Measurements from ENCODE around the gene DDX18. TPM values are rescaled to one million over a fixed set of nuclear protein-coding genes. Genes with fewer than 3 reads are reported as not detected.

DDX18 gene
- total RNA-seq, 1 experiment from 2014 or later = 99.0 TPM

- Histone ChIP-seq H3K27me3 (replicated peaks; ENCODE audit: control insufficient read depth, insufficient read depth, low read length) (no peaks in the 10 kb centered on the region), H3K36me3 (ENCODE audit: control insufficient read depth, insufficient read depth, low read length) (peaks cover 6% of the 10 kb centered on the region), H3K4me1 (no peaks in the 10 kb centered on the region), H3K9me3 (no peaks in the 10 kb centered on the region), H3K4me3 (ENCODE audit: low read depth, low read length) (no peak overlapping the region)
- BruUV-seq (replicated peaks) = no TSS peak
- no peaks in the 10 kb centered on the region for H3K4me1 Mint-ChIP-seq (ENCODE audit: low read depth, unreplicated experiment)
- no peaks in the 10 kb centered on the region for H3K27me3 Mint-ChIP-seq (ENCODE audit: insufficient read depth, unreplicated experiment)
- intact Hi-C loops (cut with micrococcal nuclease; ENCODE audit: unreplicated experiment) = no loop called here
- ChIA-PET CTCF (no interaction called here), POLR2A (no interaction called here)
- no peak for DNase-seq
- no peaks in the 10 kb centered on the region for H3K9me3 Mint-ChIP-seq (ENCODE audit: unreplicated experiment)
- TF ChIP-seq, protein P1, sequence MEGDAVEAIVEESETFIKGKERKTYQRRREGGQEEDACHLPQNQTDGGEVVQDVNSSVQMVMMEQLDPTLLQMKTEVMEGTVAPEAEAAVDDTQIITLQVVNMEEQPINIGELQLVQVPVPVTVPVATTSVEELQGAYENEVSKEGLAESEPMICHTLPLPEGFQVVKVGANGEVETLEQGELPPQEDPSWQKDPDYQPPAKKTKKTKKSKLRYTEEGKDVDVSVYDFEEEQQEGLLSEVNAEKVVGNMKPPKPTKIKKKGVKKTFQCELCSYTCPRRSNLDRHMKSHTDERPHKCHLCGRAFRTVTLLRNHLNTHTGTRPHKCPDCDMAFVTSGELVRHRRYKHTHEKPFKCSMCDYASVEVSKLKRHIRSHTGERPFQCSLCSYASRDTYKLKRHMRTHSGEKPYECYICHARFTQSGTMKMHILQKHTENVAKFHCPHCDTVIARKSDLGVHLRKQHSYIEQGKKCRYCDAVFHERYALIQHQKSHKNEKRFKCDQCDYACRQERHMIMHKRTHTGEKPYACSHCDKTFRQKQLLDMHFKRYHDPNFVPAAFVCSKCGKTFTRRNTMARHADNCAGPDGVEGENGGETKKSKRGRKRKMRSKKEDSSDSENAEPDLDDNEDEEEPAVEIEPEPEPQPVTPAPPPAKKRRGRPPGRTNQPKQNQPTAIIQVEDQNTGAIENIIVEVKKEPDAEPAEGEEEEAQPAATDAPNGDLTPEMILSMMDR (IDR thresholded peaks at IDR 0.05; ENCODE audit: insufficient read depth in 1 of 2, low read depth in 1 of 2, low read length in 1 of 2, severe bottlenecking in 1 of 2, unreplicated experiment in 1 of 2) = no peak
- H3K4me3 Mint-ChIP-seq (ENCODE audit: unreplicated experiment) = no peak overlapping the region
- peaks cover 60% of the 10 kb centered on the region for H3K36me3 Mint-ChIP-seq (ENCODE audit: insufficient read depth, unreplicated experiment)
- H3K27ac Mint-ChIP-seq (ENCODE audit: unreplicated experiment) = no peak overlapping the region
These were observed 17.8 kb downstream of the DDX18 start for GRCh38 chr2:117832332-117832731.

GRCh38 chr2:117832905-117833613 is 18.6 kb downstream of the DDX18 start:
- POLR2A ChIA-PET = no interaction called here

DNA sequence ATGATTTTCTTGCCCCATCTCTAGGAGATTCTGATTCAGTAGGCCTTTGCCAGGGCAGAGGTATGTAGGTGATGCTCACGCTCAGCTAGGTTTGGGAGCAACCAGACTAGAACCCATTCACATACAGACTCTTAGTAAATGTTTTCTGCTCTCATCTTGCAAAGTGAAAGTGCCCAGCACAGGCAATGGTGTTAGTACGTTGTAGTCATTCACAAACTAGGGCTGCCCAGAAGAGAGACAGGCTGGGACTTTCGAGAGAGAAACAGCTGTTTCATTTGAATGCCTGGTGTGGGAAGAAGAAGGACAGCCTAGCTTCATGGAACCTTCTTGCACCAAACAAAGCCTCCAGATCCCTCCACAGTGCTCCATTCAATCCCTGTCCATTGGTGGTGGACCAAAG is 19.4 kb downstream of the DDX18 start:
- no peak overlapping the region for H3K27ac Mint-ChIP-seq (ENCODE audit: unreplicated experiment)
- no peaks in the 10 kb centered on the region for H3K9me3 Mint-ChIP-seq (ENCODE audit: unreplicated experiment)
- H3K4me3 Mint-ChIP-seq (ENCODE audit: unreplicated experiment) = no peak overlapping the region
- ChIA-PET CTCF (interaction anchor here (1.1 kb wide), 2 partner anchors 19 to 170 kb away, joined by 3 to 4 read pairs; partner anchors contain the start of gene DDX18), POLR2A (no interaction called here)
- intact Hi-C loops (cut with micrococcal nuclease; ENCODE audit: unreplicated experiment) = no loop called here
- Histone ChIP-seq H3K4me3 (ENCODE audit: low read depth, low read length) (no peak overlapping the region), H3K4me1 (no peaks in the 10 kb centered on the region), H3K27me3 (replicated peaks; ENCODE audit: control insufficient read depth, insufficient read depth, low read length) (no peaks in the 10 kb centered on the region), H3K36me3 (ENCODE audit: control insufficient read depth, insufficient read depth, low read length) (peaks cover 4% of the 10 kb centered on the region), H3K9me3 (no peaks in the 10 kb centered on the region)
- H3K4me1 Mint-ChIP-seq (ENCODE audit: low read depth, unreplicated experiment) = no peaks in the 10 kb centered on the region
- BruUV-seq (replicated peaks) = no TSS peak
- TF ChIP-seq, protein P1 (IDR thresholded peaks at IDR 0.05; ENCODE audit: insufficient read depth in 1 of 2, low read depth in 1 of 2, low read length in 1 of 2, severe bottlenecking in 1 of 2, unreplicated experiment in 1 of 2) = no peak
- peaks cover 44% of the 10 kb centered on the region for H3K36me3 Mint-ChIP-seq (ENCODE audit: insufficient read depth, unreplicated experiment)
- H3K27me3 Mint-ChIP-seq (ENCODE audit: insufficient read depth, unreplicated experiment) = no peaks in the 10 kb centered on the region
- DNase-seq = no peak

More at GRCh38 chr2:117832905-117833613, 18.6 kb downstream of the DDX18 start:
- H3K9me3 ChIP-seq = no peaks in the 10 kb centered on the region
- peaks cover 53% of the 10 kb centered on the region for H3K36me3 Mint-ChIP-seq (ENCODE audit: insufficient read depth, unreplicated experiment)
- H3K27me3 ChIP-seq (replicated peaks; ENCODE audit: control insufficient read depth, insufficient read depth, low read length) = no peaks in the 10 kb centered on the region
- no peaks in the 10 kb centered on the region for H3K9me3 Mint-ChIP-seq (ENCODE audit: unreplicated experiment)
- CTCF ChIA-PET = interaction anchor here (1.1 kb wide), 1 partner anchor 18 kb away, joined by 3 read pairs; the partner anchor contains the start of gene DDX18
- no peak overlapping the region for H3K4me3 ChIP-seq (ENCODE audit: low read depth, low read length)
- peak in 1 of 2 experiments; percentile 25 for DNase-seq
- intact Hi-C loops (cut with micrococcal nuclease; ENCODE audit: unreplicated experiment) = no loop called here
- BruUV-seq (replicated peaks) = no TSS peak
- H3K36me3 ChIP-seq (ENCODE audit: control insufficient read depth, insufficient read depth, low read length) = peaks cover 6% of the 10 kb centered on the region
- TF ChIP-seq, protein P1 (IDR thresholded peaks at IDR 0.05; ENCODE audit: insufficient read depth in 1 of 2, low read depth in 1 of 2, low read length in 1 of 2, severe bottlenecking in 1 of 2, unreplicated experiment in 1 of 2) = no peak
- no peaks in the 10 kb centered on the region for H3K4me1 ChIP-seq
- H3K4me3 Mint-ChIP-seq (ENCODE audit: unreplicated experiment) = no peak overlapping the region
- H3K4me1 Mint-ChIP-seq (ENCODE audit: low read depth, unreplicated experiment) = no peaks in the 10 kb centered on the region
- H3K27me3 Mint-ChIP-seq (ENCODE audit: insufficient read depth, unreplicated experiment) = no peaks in the 10 kb centered on the region
- no peak overlapping the region for H3K27ac Mint-ChIP-seq (ENCODE audit: unreplicated experiment)

Measured in Caco-2 (cell line).